HG03354 (cell line): Measurements from ENCODE around the gene YIPF1.

Experiments used
- ATAC-seq: cut with Tn5 transposase; IDR thresholded peaks from one replicate; pipeline ENCODE4 v1.9.1; 2021; ENCODE audit warnings: mild to moderate bottlenecking; ENCODE audit not compliant: unreplicated experiment, poor library complexity, severe bottlenecking

The YIPF1 gene

DNA sequence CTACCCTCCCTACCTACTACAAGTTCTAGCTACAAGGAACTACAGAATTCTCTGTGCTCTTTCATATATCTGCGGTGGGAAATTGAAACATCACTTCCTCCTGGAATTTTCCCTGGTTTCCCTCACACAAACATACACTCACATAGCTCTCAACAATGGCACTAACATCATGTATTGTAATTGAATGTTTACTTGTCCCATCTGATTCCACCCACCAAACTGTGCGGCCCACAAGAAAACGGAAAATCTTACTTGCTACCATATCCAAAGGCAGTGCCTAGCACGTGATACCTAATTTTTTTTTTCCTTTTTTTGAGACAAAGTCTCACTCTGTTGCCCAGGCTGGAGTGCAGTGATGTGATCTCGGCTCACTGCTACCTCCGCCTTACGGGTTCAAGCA is 85.4 kb downstream of the YIPF1 start:
- ATAC-seq = no peak
